GM18861 (cell line): ENCODE data around the gene NCKAP5.

Experiments
- ATAC-seq: cut with Tn5 transposase; IDR thresholded peaks from one replicate; pipeline ENCODE4 v1.9.1; 2021; ENCODE audit not compliant: unreplicated experiment

NCKAP5 gene

GRCh38 chr2:133498662-133499585 is 69.3 kb downstream of the NCKAP5 start:
- peak; percentile 71 for ATAC-seq

- no peak for ATAC-seq
These were observed 70.2 kb downstream of the NCKAP5 start for GRCh38 chr2:133497951-133498565.

- ATAC-seq: no peak
These were observed 70.9 kb downstream of the NCKAP5 start for GRCh38 chr2:133497270-133497893.

- no peak for ATAC-seq
These were observed 71.6 kb downstream of the NCKAP5 start for GRCh38 chr2:133496501-133497269.

GRCh38 chr2:133495226-133495625 is 73.0 kb downstream of the NCKAP5 start:
- ATAC-seq: no peak

GRCh38 chr2:133492719-133493380 is 75.4 kb downstream of the NCKAP5 start:
- ATAC-seq: no peak

- ATAC-seq: no peak
These were observed 77.8 kb downstream of the NCKAP5 start for GRCh38 chr2:133490411-133490980.

- no peak for ATAC-seq
These were observed 78.4 kb downstream of the NCKAP5 start for GRCh38 chr2:133489641-133490410.

- no peak for ATAC-seq
These were observed 79.1 kb downstream of the NCKAP5 start for GRCh38 chr2:133489146-133489545.

- no peak for ATAC-seq
These were observed 81.5 kb downstream of the NCKAP5 start for GRCh38 chr2:133486771-133487191.

- no peak for ATAC-seq
These were observed 82.4 kb downstream of the NCKAP5 start for GRCh38 chr2:133485868-133486267.

- ATAC-seq: peak; percentile 88
These were observed 83.5 kb downstream of the NCKAP5 start for GRCh38 chr2:133484784-133485183.

GRCh38 chr2:133484106-133484505 is 84.2 kb downstream of the NCKAP5 start:
- no peak for ATAC-seq

GRCh38 chr2:133483181-133483580 is 85.1 kb downstream of the NCKAP5 start:
- no peak for ATAC-seq

GRCh38 chr2:133480707-133481429 is 87.4 kb downstream of the NCKAP5 start:
- ATAC-seq: no peak

- no peak for ATAC-seq
These were observed 90.7 kb downstream of the NCKAP5 start for GRCh38 chr2:133477616-133477990.

GRCh38 chr2:133476931-133477615 is 91.2 kb downstream of the NCKAP5 start:
- no peak for ATAC-seq

- ATAC-seq: no peak
These were observed 92.0 kb downstream of the NCKAP5 start for GRCh38 chr2:133476286-133476685.
